GM12878 (cell line): Measurements from ENCODE around the gene RRAGD. TPM values are rescaled to one million over a fixed set of nuclear protein-coding genes. Genes with fewer than 3 reads are reported as not detected.

Experiments used
- CREM ChIP-seq: IDR thresholded peaks from 2 replicates; pipeline ENCODE4 v1.6.1; 2014; ENCODE audit warnings: antibody characterized with exemption, low read depth
- HDAC2 ChIP-seq: fragments of 200-600 bp; sonication (generic); IDR thresholded peaks from 2 replicates; pipeline ENCODE4 v1.6.1; 2017
- IRF4 ChIP-seq: IDR thresholded peaks from 2 replicates; pipeline ENCODE4 v1.6.1; 2011; ENCODE audit warnings: low read depth, low read length
- LARP7 ChIP-seq: fragments of 450-650 bp; IDR thresholded peaks from 2 replicates; pipeline ENCODE4 v1.6.1; 2017; ENCODE audit warnings: mild to moderate bottlenecking
- MTA3 ChIP-seq: IDR thresholded peaks from 2 replicates; pipeline ENCODE4 v1.6.1; 2012; ENCODE audit warnings: low read length, inconsistent platforms, borderline replicate concordance
- MXI1 ChIP-seq: fragments of 150-350 bp; IDR thresholded peaks from 2 replicates; pipeline ENCODE4 v1.6.1; 2011; ENCODE audit warnings: low read depth, mild to moderate bottlenecking, inconsistent platforms, low read length, improper control_type of control experiment
- NFIC ChIP-seq: IDR thresholded peaks from 2 replicates; pipeline ENCODE4 v1.6.1; 2012; ENCODE audit warnings: low read depth, mild to moderate bottlenecking, inconsistent platforms, low read length, moderate library complexity
- RAD21 ChIP-seq: IDR thresholded peaks from 2 replicates; pipeline ENCODE4 v1.6.1; 2011; ENCODE audit warnings: mild to moderate bottlenecking, low read depth, low read length, moderate library complexity; ENCODE audit not compliant: insufficient read depth
- RBBP5 ChIP-seq: fragments of 200-600 bp; sonication (generic); conservative IDR thresholded peaks from 2 replicates; pipeline ENCODE4 v1.6.1; 2016
- SMAD1 ChIP-seq: fragments of 450-650 bp; IDR thresholded peaks from 2 replicates; pipeline ENCODE4 v1.6.1; 2018; ENCODE audit warnings: mild to moderate bottlenecking, low read depth; ENCODE audit not compliant: partially characterized antibody
- SMC3 ChIP-seq: IDR thresholded peaks from 2 replicates; pipeline ENCODE4 v1.6.1; 2011; ENCODE audit warnings: low read length, improper control_type of control experiment, borderline replicate concordance
- SPI1 ChIP-seq: IDR thresholded peaks from 2 replicates; pipeline ENCODE4 v1.6.1; 2011; ENCODE audit warnings: low read depth, mild to moderate bottlenecking, low read length, moderate library complexity, borderline replicate concordance; ENCODE audit not compliant: insufficient read depth
- SUZ12 ChIP-seq: fragments of 200-600 bp; sonication (generic); IDR thresholded peaks from one replicate; pipeline ENCODE4 v1.6.1; 2018; ENCODE audit warnings: antibody characterized with exemption, mild to moderate bottlenecking; ENCODE audit not compliant: unreplicated experiment
- ZBED1 ChIP-seq: IDR thresholded peaks from 2 replicates; pipeline ENCODE4 v1.6.1; 2016; ENCODE audit warnings: borderline replicate concordance
- polyA plus RNA-seq, 11 experiments: library from polyadenylated mRNA; depleted of rRNA in 4 of 11; unstranded in 6 of 11; stranded (reverse) in 5 of 11; fragments of >200 nt; fragmentation: Nextera tagmentation in 4 of 11; fragmentation: Illumina TruSeq in 1 of 11; extraction: Ambion mirVana in 4 of 11; extraction: Trizol in 1 of 11; gene quantifications; 1 replicate in 1 of 11; 2 replicates in 10 of 11; pipeline versions ENCODE4 v1.2.1 to v1.2.3, GENCODE V29; 2011 to 2016; ENCODE audit warnings: inconsistent platforms in 2 of 11, missing spikeins in 2 of 11, low read depth in 1 of 11
- total RNA-seq, 4 experiments: library from RNA; depleted of rRNA in 3 of 4; stranded (reverse); fragments of >200 nt in 3 of 4; fragmentation: Illumina TruSeq in 1 of 4; extraction: Trizol in 1 of 4; gene quantifications; 2 replicates each; pipeline versions ENCODE4 v1.2.1 to v1.2.3, GENCODE V29; 2013 to 2021
- TF ChIP-seq, protein P1 (sequence below): fragments of 450-650 bp; conservative IDR thresholded peaks from 2 replicates; pipeline ENCODE4 v1.6.1; 2017; ENCODE audit warnings: mild to moderate bottlenecking, moderate library complexity
- TF ChIP-seq, protein P2 (sequence below): IDR thresholded peaks from 2 replicates; pipeline ENCODE4 v1.6.1; 2012; ENCODE audit warnings: improper control_type of control experiment, low read depth, low read length; ENCODE audit not compliant: insufficient replicate concordance
- TF ChIP-seq, protein P3 (sequence below): IDR thresholded peaks from 2 replicates; pipeline ENCODE4 v1.6.1; 2011; ENCODE audit warnings: borderline replicate concordance, low read depth, mild to moderate bottlenecking, moderate library complexity, mixed read lengths, low read length; ENCODE audit not compliant: insufficient read depth; ENCODE audit errors: extremely low read length
- TF ChIP-seq, protein P4 (sequence below): fragments of 450-650 bp; IDR thresholded peaks from 2 replicates; pipeline ENCODE4 v1.6.1; 2017; ENCODE audit warnings: mild to moderate bottlenecking, moderate library complexity

RRAGD gene
- total and polyA plus RNA-seq, 10 of the 15 experiments (the other 5 are each of a cell fraction or from before 2014, with no cell fraction given) = 4.6 to 17.4 (median 8.5) TPM

DNA sequence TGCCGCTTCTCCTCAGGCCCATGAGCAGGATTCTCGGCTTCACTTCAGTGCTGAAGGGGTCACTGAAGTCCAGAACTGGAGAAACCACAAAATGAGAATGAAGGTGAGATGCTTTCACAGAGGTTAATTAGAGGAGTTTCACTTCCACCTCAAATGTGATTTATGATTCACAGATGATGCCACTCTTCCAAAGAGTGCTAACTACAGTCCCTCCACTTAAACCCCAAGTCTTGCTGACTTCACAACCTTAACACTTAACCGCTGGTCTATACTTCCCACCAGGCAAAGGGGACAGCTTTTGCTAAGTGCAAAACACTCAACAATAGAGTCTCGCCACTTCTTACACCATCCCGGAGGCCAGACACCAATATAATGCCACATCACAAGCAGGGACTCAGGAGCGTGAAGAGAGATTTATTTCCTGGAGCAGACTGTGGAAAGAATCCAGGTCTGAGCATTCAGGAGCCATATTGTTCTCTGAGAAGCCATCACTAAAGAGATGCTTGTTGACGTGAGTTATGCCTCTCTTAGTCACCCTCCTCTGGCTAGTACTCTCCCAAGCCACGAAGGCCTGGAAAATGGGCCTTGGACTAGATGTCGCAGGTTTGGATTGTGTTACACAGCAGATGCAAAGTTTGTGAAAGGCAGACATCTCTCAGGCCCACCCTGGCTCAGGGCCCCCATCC lies 24.4 kb downstream of the RRAGD start (continued):
- TF ChIP-seq MTA3 (peak; percentile 96), NFIC (peak; percentile 96), SPI1 (peak; percentile 97), ZBED1 (peak; percentile 90; the same call in 1 of the 2 replicates), RBBP5 (no peak), SMC3 (peak; percentile 9; the same call in 1 of the 2 replicates), MXI1 (peak; percentile 76; the same call in 1 of the 2 replicates), IRF4 (peak; percentile 98), LARP7 (no peak), SMAD1 (peak; percentile 61), SUZ12 (no peak), RAD21 (no peak), HDAC2 (no peak), CREM (peak; percentile 92)
- TF ChIP-seq, protein P1, sequence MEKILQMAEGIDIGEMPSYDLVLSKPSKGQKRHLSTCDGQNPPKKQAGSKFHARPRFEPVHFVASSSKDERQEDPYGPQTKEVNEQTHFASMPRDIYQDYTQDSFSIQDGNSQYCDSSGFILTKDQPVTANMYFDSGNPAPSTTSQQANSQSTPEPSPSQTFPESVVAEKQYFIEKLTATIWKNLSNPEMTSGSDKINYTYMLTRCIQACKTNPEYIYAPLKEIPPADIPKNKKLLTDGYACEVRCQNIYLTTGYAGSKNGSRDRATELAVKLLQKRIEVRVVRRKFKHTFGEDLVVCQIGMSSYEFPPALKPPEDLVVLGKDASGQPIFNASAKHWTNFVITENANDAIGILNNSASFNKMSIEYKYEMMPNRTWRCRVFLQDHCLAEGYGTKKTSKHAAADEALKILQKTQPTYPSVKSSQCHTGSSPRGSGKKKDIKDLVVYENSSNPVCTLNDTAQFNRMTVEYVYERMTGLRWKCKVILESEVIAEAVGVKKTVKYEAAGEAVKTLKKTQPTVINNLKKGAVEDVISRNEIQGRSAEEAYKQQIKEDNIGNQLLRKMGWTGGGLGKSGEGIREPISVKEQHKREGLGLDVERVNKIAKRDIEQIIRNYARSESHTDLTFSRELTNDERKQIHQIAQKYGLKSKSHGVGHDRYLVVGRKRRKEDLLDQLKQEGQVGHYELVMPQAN = no peak
- TF ChIP-seq, protein P2, sequence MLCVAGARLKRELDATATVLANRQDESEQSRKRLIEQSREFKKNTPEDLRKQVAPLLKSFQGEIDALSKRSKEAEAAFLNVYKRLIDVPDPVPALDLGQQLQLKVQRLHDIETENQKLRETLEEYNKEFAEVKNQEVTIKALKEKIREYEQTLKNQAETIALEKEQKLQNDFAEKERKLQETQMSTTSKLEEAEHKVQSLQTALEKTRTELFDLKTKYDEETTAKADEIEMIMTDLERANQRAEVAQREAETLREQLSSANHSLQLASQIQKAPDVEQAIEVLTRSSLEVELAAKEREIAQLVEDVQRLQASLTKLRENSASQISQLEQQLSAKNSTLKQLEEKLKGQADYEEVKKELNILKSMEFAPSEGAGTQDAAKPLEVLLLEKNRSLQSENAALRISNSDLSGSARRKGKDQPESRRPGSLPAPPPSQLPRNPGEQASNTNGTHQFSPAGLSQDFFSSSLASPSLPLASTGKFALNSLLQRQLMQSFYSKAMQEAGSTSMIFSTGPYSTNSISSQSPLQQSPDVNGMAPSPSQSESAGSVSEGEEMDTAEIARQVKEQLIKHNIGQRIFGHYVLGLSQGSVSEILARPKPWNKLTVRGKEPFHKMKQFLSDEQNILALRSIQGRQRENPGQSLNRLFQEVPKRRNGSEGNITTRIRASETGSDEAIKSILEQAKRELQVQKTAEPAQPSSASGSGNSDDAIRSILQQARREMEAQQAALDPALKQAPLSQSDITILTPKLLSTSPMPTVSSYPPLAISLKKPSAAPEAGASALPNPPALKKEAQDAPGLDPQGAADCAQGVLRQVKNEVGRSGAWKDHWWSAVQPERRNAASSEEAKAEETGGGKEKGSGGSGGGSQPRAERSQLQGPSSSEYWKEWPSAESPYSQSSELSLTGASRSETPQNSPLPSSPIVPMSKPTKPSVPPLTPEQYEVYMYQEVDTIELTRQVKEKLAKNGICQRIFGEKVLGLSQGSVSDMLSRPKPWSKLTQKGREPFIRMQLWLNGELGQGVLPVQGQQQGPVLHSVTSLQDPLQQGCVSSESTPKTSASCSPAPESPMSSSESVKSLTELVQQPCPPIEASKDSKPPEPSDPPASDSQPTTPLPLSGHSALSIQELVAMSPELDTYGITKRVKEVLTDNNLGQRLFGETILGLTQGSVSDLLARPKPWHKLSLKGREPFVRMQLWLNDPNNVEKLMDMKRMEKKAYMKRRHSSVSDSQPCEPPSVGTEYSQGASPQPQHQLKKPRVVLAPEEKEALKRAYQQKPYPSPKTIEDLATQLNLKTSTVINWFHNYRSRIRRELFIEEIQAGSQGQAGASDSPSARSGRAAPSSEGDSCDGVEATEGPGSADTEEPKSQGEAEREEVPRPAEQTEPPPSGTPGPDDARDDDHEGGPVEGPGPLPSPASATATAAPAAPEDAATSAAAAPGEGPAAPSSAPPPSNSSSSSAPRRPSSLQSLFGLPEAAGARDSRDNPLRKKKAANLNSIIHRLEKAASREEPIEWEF = peak; percentile 72
- TF ChIP-seq, protein P3, sequence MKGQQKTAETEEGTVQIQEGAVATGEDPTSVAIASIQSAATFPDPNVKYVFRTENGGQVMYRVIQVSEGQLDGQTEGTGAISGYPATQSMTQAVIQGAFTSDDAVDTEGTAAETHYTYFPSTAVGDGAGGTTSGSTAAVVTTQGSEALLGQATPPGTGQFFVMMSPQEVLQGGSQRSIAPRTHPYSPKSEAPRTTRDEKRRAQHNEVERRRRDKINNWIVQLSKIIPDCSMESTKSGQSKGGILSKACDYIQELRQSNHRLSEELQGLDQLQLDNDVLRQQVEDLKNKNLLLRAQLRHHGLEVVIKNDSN = no peak
- TF ChIP-seq, protein P4, sequence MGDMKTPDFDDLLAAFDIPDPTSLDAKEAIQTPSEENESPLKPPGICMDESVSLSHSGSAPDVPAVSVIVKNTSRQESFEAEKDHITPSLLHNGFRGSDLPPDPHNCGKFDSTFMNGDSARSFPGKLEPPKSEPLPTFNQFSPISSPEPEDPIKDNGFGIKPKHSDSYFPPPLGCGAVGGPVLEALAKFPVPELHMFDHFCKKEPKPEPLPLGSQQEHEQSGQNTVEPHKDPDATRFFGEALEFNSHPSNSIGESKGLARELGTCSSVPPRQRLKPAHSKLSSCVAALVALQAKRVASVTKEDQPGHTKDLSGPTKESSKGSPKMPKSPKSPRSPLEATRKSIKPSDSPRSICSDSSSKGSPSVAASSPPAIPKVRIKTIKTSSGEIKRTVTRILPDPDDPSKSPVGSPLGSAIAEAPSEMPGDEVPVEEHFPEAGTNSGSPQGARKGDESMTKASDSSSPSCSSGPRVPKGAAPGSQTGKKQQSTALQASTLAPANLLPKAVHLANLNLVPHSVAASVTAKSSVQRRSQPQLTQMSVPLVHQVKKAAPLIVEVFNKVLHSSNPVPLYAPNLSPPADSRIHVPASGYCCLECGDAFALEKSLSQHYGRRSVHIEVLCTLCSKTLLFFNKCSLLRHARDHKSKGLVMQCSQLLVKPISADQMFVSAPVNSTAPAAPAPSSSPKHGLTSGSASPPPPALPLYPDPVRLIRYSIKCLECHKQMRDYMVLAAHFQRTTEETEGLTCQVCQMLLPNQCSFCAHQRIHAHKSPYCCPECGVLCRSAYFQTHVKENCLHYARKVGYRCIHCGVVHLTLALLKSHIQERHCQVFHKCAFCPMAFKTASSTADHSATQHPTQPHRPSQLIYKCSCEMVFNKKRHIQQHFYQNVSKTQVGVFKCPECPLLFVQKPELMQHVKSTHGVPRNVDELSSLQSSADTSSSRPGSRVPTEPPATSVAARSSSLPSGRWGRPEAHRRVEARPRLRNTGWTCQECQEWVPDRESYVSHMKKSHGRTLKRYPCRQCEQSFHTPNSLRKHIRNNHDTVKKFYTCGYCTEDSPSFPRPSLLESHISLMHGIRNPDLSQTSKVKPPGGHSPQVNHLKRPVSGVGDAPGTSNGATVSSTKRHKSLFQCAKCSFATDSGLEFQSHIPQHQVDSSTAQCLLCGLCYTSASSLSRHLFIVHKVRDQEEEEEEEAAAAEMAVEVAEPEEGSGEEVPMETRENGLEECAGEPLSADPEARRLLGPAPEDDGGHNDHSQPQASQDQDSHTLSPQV = no peak
